HepG2 (cell line): ENCODE data around the gene CIB2. TPM values are rescaled to one million over a fixed set of nuclear protein-coding genes. Genes with fewer than 3 reads are reported as not detected.

Experiments
- ARID2 ChIP-seq: sonication (generic); formaldehyde crosslinking; IDR thresholded peaks from 2 replicates; pipeline ENCODE4 v1.8.1; 2022; ENCODE audit warnings: mild to moderate bottlenecking, missing genetic modification reagents, borderline replicate concordance
- ARNT ChIP-seq: fragments of 450-650 bp; IDR thresholded peaks from 2 replicates; pipeline ENCODE4 v1.6.1; 2017
- GATAD1 ChIP-seq: IDR thresholded peaks from 2 replicates; pipeline ENCODE4 v1.6.1; 2016; ENCODE audit warnings: missing genetic modification reagents, missing compliant biosample characterization
- HES4 ChIP-seq: sonication (generic); formaldehyde crosslinking; IDR thresholded peaks from 2 replicates; pipeline ENCODE4 v1.9.0; 2021; ENCODE audit warnings: mild to moderate bottlenecking, missing genetic modification reagents, borderline replicate concordance
- MXD1 ChIP-seq: sonication (generic); formaldehyde crosslinking; IDR thresholded peaks from 2 replicates; pipeline ENCODE4 v1.4.0; 2020; ENCODE audit warnings: mild to moderate bottlenecking, missing genetic modification reagents
- YEATS2 ChIP-seq: sonication (generic); formaldehyde crosslinking; IDR thresholded peaks from 2 replicates; pipeline ENCODE4 v1.4.0; 2020; ENCODE audit warnings: missing genetic modification reagents, borderline replicate concordance
- ZFP36L1 ChIP-seq: sonication (generic); formaldehyde crosslinking; IDR thresholded peaks from 2 replicates; pipeline ENCODE4 v1.8.0; 2022; ENCODE audit warnings: mild to moderate bottlenecking, missing genetic modification reagents, moderate library complexity
- ZFP90 ChIP-seq: sonication (generic); formaldehyde crosslinking; IDR thresholded peaks from 2 replicates; pipeline ENCODE4 v1.8.0; 2022; ENCODE audit warnings: missing genetic modification reagents, mild to moderate bottlenecking, inconsistent platforms, borderline replicate concordance
- ZIK1 ChIP-seq: sonication (generic); formaldehyde crosslinking; IDR thresholded peaks from 2 replicates; pipeline ENCODE4 v1.5.0; 2020; ENCODE audit warnings: mild to moderate bottlenecking, low read depth, missing genetic modification reagents, borderline replicate concordance
- ZKSCAN5 ChIP-seq: sonication (generic); formaldehyde crosslinking; IDR thresholded peaks from 2 replicates; pipeline ENCODE4 v1.5.1; 2020; ENCODE audit warnings: mild to moderate bottlenecking, missing genetic modification reagents
- ZNF251 ChIP-seq: sonication (generic); formaldehyde crosslinking; IDR thresholded peaks from 2 replicates; pipeline ENCODE4 v1.9.0; 2021; ENCODE audit warnings: mild to moderate bottlenecking, missing genetic modification reagents
- ZNF616 ChIP-seq: sonication (generic); formaldehyde crosslinking; IDR thresholded peaks from 2 replicates; pipeline ENCODE4 v1.5.0; 2020; ENCODE audit warnings: low read depth, mild to moderate bottlenecking, missing genetic modification reagents
- ZNF83 ChIP-seq: sonication (generic); formaldehyde crosslinking; IDR thresholded peaks from 2 replicates; pipeline ENCODE4 v1.4.0; 2020; ENCODE audit warnings: missing genetic modification reagents, mild to moderate bottlenecking, borderline replicate concordance
- ZSCAN29 ChIP-seq: sonication (generic); formaldehyde crosslinking; conservative IDR thresholded peaks from 2 replicates; pipeline ENCODE4 v1.4.0; 2020; ENCODE audit warnings: mild to moderate bottlenecking, missing genetic modification reagents
- polyA plus RNA-seq, 8 experiments: library from polyadenylated mRNA; depleted of rRNA in 3 of 8; stranded (reverse) in 7 of 8; unstranded in 1 of 8; fragments of >200 nt; fragmentation: Illumina TruSeq in 4 of 8; extraction: Trizol in 4 of 8; gene quantifications; 2 replicates each; pipeline versions ENCODE4 v1.2.1 to v1.2.3, GENCODE V29; 2011 to 2016; ENCODE audit warnings: low read depth in 4 of 8, missing spikeins in 1 of 8, mixed read lengths in 1 of 8; ENCODE audit not compliant: insufficient read depth in 1 of 8
- total RNA-seq, 5 experiments: library from RNA; depleted of rRNA; stranded (reverse); fragments of >200 nt; fragmentation: Illumina TruSeq; extraction: Trizol; gene quantifications; 2 replicates each; pipeline ENCODE4 v1.2.3, GENCODE V29; 2016; ENCODE audit warnings: low read depth in 1 of 5
- TF ChIP-seq, protein P1 (sequence below): sonication (generic); formaldehyde crosslinking; IDR thresholded peaks from 2 replicates; pipeline ENCODE4 v1.9.0; 2022; ENCODE audit warnings: missing genetic modification reagents, mild to moderate bottlenecking, borderline replicate concordance
- TF ChIP-seq, protein P2 (sequence below): IDR thresholded peaks from 2 replicates; pipeline ENCODE4 v1.6.1; 2018; ENCODE audit warnings: missing genetic modification reagents, mild to moderate bottlenecking, missing compliant biosample characterization
- TF ChIP-seq, protein P3 (sequence below): sonication (generic); formaldehyde crosslinking; conservative IDR thresholded peaks from 2 replicates; pipeline ENCODE4 v1.8.0; 2022; ENCODE audit warnings: low read depth, missing genetic modification reagents
- TF ChIP-seq, protein P4 (sequence below): sonication (generic); formaldehyde crosslinking; IDR thresholded peaks from 2 replicates; pipeline ENCODE4 v1.4.0; 2020; ENCODE audit warnings: missing genetic modification reagents, borderline replicate concordance

Gene CIB2
- total and polyA plus RNA-seq, 2 of the 13 experiments (the other 11 are each of a cell fraction or from before 2014, with no cell fraction given) = 1.4 to 1.5 TPM

DNA sequence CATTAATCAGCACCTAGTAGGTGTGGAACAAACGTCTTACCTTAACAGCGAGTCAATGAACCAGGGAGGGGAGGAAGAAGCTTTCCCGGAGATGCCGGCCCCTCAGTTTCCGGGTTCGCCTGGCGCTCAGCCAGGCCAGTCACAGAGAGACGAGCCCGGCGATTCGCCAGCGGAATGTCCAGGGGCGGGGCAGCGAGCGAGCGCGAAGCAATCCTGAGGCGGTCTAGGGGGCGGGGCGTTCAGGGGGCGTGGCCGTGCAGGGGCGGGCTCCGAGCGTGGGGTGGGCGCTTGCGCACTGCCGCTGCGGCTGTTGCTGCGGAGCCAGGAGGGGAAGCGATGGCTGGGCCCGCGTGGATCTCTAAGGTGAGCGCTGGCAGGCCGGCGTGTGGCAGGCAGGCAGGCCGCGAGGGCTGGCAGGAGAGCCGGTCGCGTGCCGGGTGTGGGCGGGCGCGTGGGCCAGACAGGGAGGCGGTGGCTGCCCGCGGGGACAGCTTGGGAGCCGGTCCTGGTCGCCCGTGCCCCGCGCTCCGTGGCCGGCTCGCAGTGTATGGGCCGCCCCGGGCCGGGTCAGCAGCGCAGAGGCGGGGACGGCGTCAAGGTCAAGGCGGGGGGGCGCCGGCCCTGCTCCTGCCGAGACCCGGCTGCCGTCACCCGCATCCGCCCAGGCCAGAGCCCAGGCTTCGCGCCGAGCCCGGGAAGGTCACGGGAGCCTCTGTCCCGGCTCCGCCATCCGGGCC is 18.0 kb upstream of the CIB2 start, which contains the start of gene IDH3A (continued):
- TF ChIP-seq, protein P1, sequence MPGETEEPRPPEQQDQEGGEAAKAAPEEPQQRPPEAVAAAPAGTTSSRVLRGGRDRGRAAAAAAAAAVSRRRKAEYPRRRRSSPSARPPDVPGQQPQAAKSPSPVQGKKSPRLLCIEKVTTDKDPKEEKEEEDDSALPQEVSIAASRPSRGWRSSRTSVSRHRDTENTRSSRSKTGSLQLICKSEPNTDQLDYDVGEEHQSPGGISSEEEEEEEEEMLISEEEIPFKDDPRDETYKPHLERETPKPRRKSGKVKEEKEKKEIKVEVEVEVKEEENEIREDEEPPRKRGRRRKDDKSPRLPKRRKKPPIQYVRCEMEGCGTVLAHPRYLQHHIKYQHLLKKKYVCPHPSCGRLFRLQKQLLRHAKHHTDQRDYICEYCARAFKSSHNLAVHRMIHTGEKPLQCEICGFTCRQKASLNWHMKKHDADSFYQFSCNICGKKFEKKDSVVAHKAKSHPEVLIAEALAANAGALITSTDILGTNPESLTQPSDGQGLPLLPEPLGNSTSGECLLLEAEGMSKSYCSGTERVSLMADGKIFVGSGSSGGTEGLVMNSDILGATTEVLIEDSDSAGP = no peak; the same call in 1 of the 2 replicates
- TF ChIP-seq ZNF616 (CRISPR knock-in tag) (no peak), ARID2 (CRISPR knock-in tag) (no peak), ZSCAN29 (CRISPR knock-in tag) (no peak), YEATS2 (CRISPR knock-in tag) (no peak), GATAD1 (CRISPR knock-in tag) (peak; percentile 66), ARNT (no peak), ZFP36L1 (CRISPR knock-in tag) (no peak), ZIK1 (CRISPR knock-in tag) (no peak), MXD1 (no peak; the same call in 1 of the 2 replicates), HES4 (peak; percentile 84; the same call in 1 of the 2 replicates), ZNF83 (no peak), ZFP90 (no peak), ZNF251 (CRISPR knock-in tag) (no peak), ZKSCAN5 (CRISPR knock-in tag) (no peak)
- TF ChIP-seq, protein P2, sequence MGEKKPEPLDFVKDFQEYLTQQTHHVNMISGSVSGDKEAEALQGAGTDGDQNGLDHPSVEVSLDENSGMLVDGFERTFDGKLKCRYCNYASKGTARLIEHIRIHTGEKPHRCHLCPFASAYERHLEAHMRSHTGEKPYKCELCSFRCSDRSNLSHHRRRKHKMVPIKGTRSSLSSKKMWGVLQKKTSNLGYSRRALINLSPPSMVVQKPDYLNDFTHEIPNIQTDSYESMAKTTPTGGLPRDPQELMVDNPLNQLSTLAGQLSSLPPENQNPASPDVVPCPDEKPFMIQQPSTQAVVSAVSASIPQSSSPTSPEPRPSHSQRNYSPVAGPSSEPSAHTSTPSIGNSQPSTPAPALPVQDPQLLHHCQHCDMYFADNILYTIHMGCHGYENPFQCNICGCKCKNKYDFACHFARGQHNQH (CRISPR knock-in tag) = 0 out of 2 replicates have a peak, but pooled peaks have one; percentile 15
- TF ChIP-seq, protein P3, sequence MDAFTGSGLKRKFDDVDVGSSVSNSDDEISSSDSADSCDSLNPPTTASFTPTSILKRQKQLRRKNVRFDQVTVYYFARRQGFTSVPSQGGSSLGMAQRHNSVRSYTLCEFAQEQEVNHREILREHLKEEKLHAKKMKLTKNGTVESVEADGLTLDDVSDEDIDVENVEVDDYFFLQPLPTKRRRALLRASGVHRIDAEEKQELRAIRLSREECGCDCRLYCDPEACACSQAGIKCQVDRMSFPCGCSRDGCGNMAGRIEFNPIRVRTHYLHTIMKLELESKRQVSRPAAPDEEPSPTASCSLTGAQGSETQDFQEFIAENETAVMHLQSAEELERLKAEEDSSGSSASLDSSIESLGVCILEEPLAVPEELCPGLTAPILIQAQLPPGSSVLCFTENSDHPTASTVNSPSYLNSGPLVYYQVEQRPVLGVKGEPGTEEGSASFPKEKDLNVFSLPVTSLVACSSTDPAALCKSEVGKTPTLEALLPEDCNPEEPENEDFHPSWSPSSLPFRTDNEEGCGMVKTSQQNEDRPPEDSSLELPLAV (CRISPR knock-in tag) = no peak
- TF ChIP-seq, protein P4, sequence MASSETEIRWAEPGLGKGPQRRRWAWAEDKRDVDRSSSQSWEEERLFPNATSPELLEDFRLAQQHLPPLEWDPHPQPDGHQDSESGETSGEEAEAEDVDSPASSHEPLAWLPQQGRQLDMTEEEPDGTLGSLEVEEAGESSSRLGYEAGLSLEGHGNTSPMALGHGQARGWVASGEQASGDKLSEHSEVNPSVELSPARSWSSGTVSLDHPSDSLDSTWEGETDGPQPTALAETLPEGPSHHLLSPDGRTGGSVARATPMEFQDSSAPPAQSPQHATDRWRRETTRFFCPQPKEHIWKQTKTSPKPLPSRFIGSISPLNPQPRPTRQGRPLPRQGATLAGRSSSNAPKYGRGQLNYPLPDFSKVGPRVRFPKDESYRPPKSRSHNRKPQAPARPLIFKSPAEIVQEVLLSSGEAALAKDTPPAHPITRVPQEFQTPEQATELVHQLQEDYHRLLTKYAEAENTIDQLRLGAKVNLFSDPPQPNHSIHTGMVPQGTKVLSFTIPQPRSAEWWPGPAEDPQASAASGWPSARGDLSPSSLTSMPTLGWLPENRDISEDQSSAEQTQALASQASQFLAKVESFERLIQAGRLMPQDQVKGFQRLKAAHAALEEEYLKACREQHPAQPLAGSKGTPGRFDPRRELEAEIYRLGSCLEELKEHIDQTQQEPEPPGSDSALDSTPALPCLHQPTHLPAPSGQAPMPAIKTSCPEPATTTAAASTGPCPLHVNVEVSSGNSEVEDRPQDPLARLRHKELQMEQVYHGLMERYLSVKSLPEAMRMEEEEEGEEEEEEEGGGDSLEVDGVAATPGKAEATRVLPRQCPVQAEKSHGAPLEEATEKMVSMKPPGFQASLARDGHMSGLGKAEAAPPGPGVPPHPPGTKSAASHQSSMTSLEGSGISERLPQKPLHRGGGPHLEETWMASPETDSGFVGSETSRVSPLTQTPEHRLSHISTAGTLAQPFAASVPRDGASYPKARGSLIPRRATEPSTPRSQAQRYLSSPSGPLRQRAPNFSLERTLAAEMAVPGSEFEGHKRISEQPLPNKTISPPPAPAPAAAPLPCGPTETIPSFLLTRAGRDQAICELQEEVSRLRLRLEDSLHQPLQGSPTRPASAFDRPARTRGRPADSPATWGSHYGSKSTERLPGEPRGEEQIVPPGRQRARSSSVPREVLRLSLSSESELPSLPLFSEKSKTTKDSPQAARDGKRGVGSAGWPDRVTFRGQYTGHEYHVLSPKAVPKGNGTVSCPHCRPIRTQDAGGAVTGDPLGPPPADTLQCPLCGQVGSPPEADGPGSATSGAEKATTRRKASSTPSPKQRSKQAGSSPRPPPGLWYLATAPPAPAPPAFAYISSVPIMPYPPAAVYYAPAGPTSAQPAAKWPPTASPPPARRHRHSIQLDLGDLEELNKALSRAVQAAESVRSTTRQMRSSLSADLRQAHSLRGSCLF = no peak
